OCI-LY7 (cell line): ENCODE results near the gene BAAT. TPM values are rescaled to one million over a fixed set of nuclear protein-coding genes. Genes with fewer than 3 reads are reported as not detected.

Experiments
- BruUV-seq: library from RNA; stranded (reverse); fragments of 400-500 nt; replicated peaks from 2 replicates; lab custom pipeline; 2021; lab: Mats Ljungman, UMichigan
- CTCF ChIA-PET: fragments of 300-600 bp; sonication (Branson Sonifier 250); formaldehyde crosslinking; loops from one replicate; lab custom pipeline; 2022; ENCODE audit warnings: antibody characterized with exemption; ENCODE audit not compliant: unreplicated experiment; lab: Charles Lee
- POLR2A ChIA-PET: fragments of 300-600 bp; sonication (Branson Sonifier 250); formaldehyde crosslinking; loops from one replicate; lab custom pipeline; 2022; ENCODE audit warnings: antibody characterized with exemption; lab: Charles Lee
- DNase-seq: peaks from one replicate; pipeline ENCODE4 v3.0.0-alpha.2; 2015; ENCODE audit warnings: low spot score
- H2AFZ ChIP-seq: fragments of 200-600 bp; sonication (generic), shearing (Covaris generic); 2 replicates; pipeline ENCODE4 v1.6.1; 2014; ENCODE audit warnings: mild to moderate bottlenecking, antibody characterized with exemption, low read length, moderate library complexity
- H3K27ac ChIP-seq: fragments of 200-600 bp; sonication (generic); 2 replicates; pipeline ENCODE4 v1.5.1; 2014; ENCODE audit warnings: mixed run types, low read depth, mild to moderate bottlenecking, moderate library complexity, low read length, inconsistent platforms; ENCODE audit not compliant: poor library complexity, severe bottlenecking
- H3K36me3 ChIP-seq: fragments of 200-600 bp; sonication (generic); 2 replicates; pipeline ENCODE4 v1.6.1; 2014; ENCODE audit warnings: mild to moderate bottlenecking, antibody characterized with exemption, low read length, moderate library complexity, mixed read lengths; ENCODE audit not compliant: insufficient read depth
- H3K4me1 ChIP-seq: fragments of 200-600 bp; sonication (generic); 2 replicates; pipeline ENCODE4 v1.5.1; 2014; ENCODE audit warnings: mild to moderate bottlenecking, low read length; ENCODE audit not compliant: insufficient read depth, poor library complexity, severe bottlenecking
- H3K4me2 ChIP-seq: fragments of 200-600 bp; sonication (generic); 2 replicates; pipeline ENCODE4 v1.6.1; 2014; ENCODE audit warnings: mild to moderate bottlenecking, low read length
- H3K4me3 ChIP-seq: fragments of 200-600 bp; sonication (generic); 2 replicates; pipeline ENCODE4 v1.5.1; 2014; ENCODE audit warnings: mild to moderate bottlenecking, low read depth, low read length; ENCODE audit not compliant: poor library complexity, severe bottlenecking
- H3K79me2 ChIP-seq: fragments of 200-600 bp; sonication (generic); 2 replicates; pipeline ENCODE4 v1.6.1; 2016; ENCODE audit warnings: low read depth, mild to moderate bottlenecking, low read length, moderate library complexity, mixed read lengths; ENCODE audit not compliant: insufficient read depth
- H3K9me2 ChIP-seq: fragments of 200-600 bp; sonication (generic); 2 replicates; pipeline ENCODE4 v1.6.1; 2016; ENCODE audit warnings: mild to moderate bottlenecking, low read length, mixed read lengths; ENCODE audit not compliant: insufficient read depth
- H3K9me3 ChIP-seq: fragments of 200-600 bp; sonication (generic); 2 replicates; pipeline ENCODE4 v1.6.1; 2014; ENCODE audit warnings: mild to moderate bottlenecking, mixed run types, low read length, mixed read lengths
- H4K20me1 ChIP-seq: fragments of 200-600 bp; sonication (generic); 2 replicates; pipeline ENCODE4 v1.6.1; 2014; ENCODE audit warnings: mild to moderate bottlenecking, antibody characterized with exemption, low read length, moderate library complexity, mixed read lengths; ENCODE audit not compliant: insufficient read depth
- EZH2phosphoT487 ChIP-seq: fragments of 200-600 bp; sonication (generic); IDR thresholded peaks from 2 replicates; pipeline ENCODE4 v1.6.1; 2018; ENCODE audit warnings: low read depth, borderline replicate concordance, mild to moderate bottlenecking, mixed run types, antibody characterized with exemption, low read length, moderate library complexity, mixed read lengths
- intact Hi-C: fragments of 100-400 bp; cut with micrococcal nuclease; formaldehyde crosslinking; loops from one replicate; pipeline ENCODE4 v1.10.0; 2022; ENCODE audit not compliant: unreplicated experiment
- total RNA-seq, 2 experiments: library from RNA; depleted of rRNA in 1 of 2; stranded (reverse); fragments of >200 nt in 1 of 2; shearing (Covaris generic) in 1 of 2; gene quantifications; 2 replicates each; pipeline ENCODE4 v1.2.3, GENCODE V29; 2014 to 2022
- TF ChIP-seq, protein P1 (sequence below): fragments of 200-600 bp; sonication (generic); conservative IDR thresholded peaks from 2 replicates; pipeline ENCODE4 v1.5.1; 2014; ENCODE audit warnings: mild to moderate bottlenecking, antibody characterized with exemption, low read length, moderate library complexity, mixed read lengths

BAAT gene
- total RNA-seq, 2 experiments from 2014 or later, result 0.13 TPM; not detected in 1

DNA sequence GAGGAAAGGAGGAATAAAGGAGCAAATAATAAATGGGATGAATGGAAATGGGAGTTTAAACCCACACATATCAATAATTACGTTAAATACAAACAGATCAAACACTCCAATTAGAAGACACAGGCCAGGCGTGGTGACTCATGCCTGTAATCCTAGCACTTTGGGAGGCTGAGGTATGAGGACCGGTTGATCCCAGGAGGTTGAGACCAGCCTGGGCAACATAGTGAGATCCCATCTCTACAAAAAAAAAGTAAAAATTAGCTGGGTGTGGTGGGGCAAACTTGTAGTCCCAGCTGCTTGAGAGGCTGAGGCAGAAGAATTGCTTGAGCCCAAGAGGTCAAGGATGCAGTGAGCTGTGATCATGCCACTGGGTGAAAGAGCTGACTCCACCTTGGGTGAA is 3.7 kb downstream of the BAAT start:
- ChIA-PET POLR2A (interaction anchor here (0.5 kb wide), 1 partner anchor 958 kb away, joined by 4 read pairs; no protein-coding TSS in a partner anchor), CTCF (no interaction called here)
- BruUV-seq, result no TSS peak
- no peak overlapping the region for H3K27ac ChIP-seq
- intact Hi-C loops, result no loop called here
- no peak for DNase-seq
- H3K4me1 ChIP-seq, result no peaks in the 10 kb centered on the region
- H3K36me3 ChIP-seq, result peaks cover 5% of the 10 kb centered on the region; the same call in 1 of the 2 replicates
- H3K79me2 ChIP-seq, result no peaks in the 10 kb centered on the region
- no peak overlapping the region for H3K4me2 ChIP-seq
- no peaks in the 10 kb centered on the region for H4K20me1 ChIP-seq
- TF ChIP-seq, protein P1, sequence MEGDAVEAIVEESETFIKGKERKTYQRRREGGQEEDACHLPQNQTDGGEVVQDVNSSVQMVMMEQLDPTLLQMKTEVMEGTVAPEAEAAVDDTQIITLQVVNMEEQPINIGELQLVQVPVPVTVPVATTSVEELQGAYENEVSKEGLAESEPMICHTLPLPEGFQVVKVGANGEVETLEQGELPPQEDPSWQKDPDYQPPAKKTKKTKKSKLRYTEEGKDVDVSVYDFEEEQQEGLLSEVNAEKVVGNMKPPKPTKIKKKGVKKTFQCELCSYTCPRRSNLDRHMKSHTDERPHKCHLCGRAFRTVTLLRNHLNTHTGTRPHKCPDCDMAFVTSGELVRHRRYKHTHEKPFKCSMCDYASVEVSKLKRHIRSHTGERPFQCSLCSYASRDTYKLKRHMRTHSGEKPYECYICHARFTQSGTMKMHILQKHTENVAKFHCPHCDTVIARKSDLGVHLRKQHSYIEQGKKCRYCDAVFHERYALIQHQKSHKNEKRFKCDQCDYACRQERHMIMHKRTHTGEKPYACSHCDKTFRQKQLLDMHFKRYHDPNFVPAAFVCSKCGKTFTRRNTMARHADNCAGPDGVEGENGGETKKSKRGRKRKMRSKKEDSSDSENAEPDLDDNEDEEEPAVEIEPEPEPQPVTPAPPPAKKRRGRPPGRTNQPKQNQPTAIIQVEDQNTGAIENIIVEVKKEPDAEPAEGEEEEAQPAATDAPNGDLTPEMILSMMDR, result no peak
- no peak for TF ChIP-seq EZH2phosphoT487
- no peak overlapping the region for H2AFZ ChIP-seq
- H3K9me3 ChIP-seq, result 0 out of 2 replicates have a peak, but pooled peaks cover 6% of the 10 kb centered on the region
- 0 out of 2 replicates have a peak, but pooled peaks cover 7% of the 10 kb centered on the region for H3K9me2 ChIP-seq
- no peak overlapping the region for H3K4me3 ChIP-seq

DNA sequence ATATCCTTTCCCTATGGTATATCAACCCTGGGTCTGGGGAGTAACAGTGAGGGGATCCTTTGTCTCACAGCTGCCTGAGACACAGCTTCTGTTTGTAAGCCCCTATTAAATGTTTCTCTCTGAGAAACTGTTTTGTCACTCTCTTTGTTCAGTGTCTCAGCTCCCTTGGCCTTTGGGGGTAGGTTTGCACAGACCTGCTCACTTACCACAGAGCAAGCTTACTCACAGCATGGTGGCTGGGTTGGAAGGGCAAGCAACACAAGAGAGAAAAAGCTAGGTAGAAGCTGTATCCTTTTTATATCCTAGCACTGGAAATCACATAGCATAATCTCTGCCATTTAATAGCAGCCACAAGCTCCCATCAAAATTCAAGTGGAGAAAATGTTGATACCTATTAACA is 4.5 kb downstream of the BAAT start:
- POLR2A ChIA-PET, result interaction anchor here (0.5 to 1.1 kb wide), 4 partner anchors 12 to 957 kb away, joined by 3 to 4 read pairs (median 4); no protein-coding TSS in a partner anchor
- H2AFZ ChIP-seq, result no peak overlapping the region
- no peaks in the 10 kb centered on the region for H3K79me2 ChIP-seq
- no peak for TF ChIP-seq EZH2phosphoT487
- TF ChIP-seq, protein P1, result no peak
- CTCF ChIA-PET, result no interaction called here
- no peaks in the 10 kb centered on the region for H4K20me1 ChIP-seq
- H3K27ac ChIP-seq, result no peak overlapping the region
- H3K36me3 ChIP-seq, result no peaks in the 10 kb centered on the region
- H3K4me1 ChIP-seq, result no peaks in the 10 kb centered on the region
- no peak for DNase-seq
- 0 out of 2 replicates have a peak, but pooled peaks cover 6% of the 10 kb centered on the region for H3K9me3 ChIP-seq
- H3K4me2 ChIP-seq, result no peak overlapping the region
- no peak overlapping the region for H3K4me3 ChIP-seq
- BruUV-seq, result no TSS peak
- H3K9me2 ChIP-seq, result 0 out of 2 replicates have a peak, but pooled peaks cover 7% of the 10 kb centered on the region
- intact Hi-C loops, result no loop called here

DNA sequence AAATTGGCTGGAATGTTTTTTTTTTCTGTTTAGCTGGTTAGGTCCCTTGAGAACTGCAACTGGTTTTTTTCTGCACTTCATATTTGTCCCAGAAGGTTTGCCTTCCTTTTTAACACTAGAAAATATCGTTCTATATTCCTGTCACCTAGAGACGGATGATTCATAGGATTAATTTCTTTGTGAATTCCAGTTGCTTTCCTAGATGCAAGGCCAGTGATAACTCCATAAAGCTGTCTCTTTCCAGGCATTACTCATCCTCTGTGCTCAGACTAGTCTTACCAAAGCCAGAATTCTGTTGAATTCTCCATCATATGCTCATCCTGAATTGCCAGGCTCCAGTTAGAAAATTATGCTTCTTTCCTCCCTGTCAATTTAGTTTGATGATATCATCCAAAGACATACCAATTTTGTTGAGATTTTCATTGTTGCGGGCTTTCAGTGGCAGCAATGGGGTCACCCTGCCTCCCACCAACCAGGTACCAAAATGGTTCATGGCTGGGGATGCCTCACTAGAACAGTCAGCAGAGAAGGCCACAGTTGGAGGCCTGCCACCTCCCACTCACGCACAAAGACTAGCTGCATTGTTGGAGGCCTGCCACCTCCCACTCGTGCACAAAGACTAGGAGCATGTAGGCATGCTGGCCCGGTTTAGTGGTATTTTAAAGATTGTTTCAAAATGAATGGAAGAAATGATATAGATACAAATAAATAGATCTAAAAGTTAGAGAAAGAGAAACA is 8.5 kb downstream of the BAAT start:
- Histone ChIP-seq H3K79me2 (no peaks in the 10 kb centered on the region), H3K36me3 (no peaks in the 10 kb centered on the region), H4K20me1 (no peaks in the 10 kb centered on the region), H3K4me3 (no peak overlapping the region), H3K9me2 (0 out of 2 replicates have a peak, but pooled peaks cover 7% of the 10 kb centered on the region), H3K9me3 (no peaks in the 10 kb centered on the region), H3K4me2 (no peak overlapping the region), H2AFZ (no peak overlapping the region), H3K4me1 (no peaks in the 10 kb centered on the region), H3K27ac (no peak overlapping the region)
- BruUV-seq, result no TSS peak
- ChIA-PET POLR2A (no interaction called here), CTCF (no interaction called here)
- TF ChIP-seq, protein P1, result no peak
- no peak for TF ChIP-seq EZH2phosphoT487
- no peak for DNase-seq
- intact Hi-C loops, result no loop called here
